Upper lobe of right lung (tissue), 1 donor: ENCODE data around the gene GRIK3. TPM values are rescaled to one million over a fixed set of nuclear protein-coding genes. Genes with fewer than 3 reads are reported as not detected.

Experiments
- ATAC-seq: fragments of 200-7000 bp; cut with Tn5 transposase; one replicate; pipeline ENCODE4 v1.9.1; 2020; ENCODE audit warnings: mild to moderate bottlenecking, moderate library complexity
- DNase-seq: peaks from one replicate; pipeline ENCODE4 v3.0.0-alpha.2; 2020
- H3K27ac ChIP-seq: fragments of 200-600 bp; one replicate; pipeline ENCODE4 v1.8.0; 2022
- H3K27me3 ChIP-seq: fragments of 200-600 bp; one replicate; pipeline ENCODE4 v1.8.0; 2022; ENCODE audit warnings: mild to moderate bottlenecking
- H3K36me3 ChIP-seq: fragments of 200-600 bp; one replicate; pipeline ENCODE4 v1.8.0; 2022
- H3K4me1 ChIP-seq: fragments of 200-600 bp; one replicate; pipeline ENCODE4 v1.8.0; 2022
- H3K4me3 ChIP-seq: fragments of 200-600 bp; one replicate; pipeline ENCODE4 v1.8.0; 2022; ENCODE audit warnings: mild to moderate bottlenecking
- H3K9me3 ChIP-seq: fragments of 200-600 bp; one replicate; pipeline ENCODE4 v1.8.0; 2022
- CTCF ChIP-seq: fragments of 200-600 bp; IDR thresholded peaks from one replicate; pipeline ENCODE4 v1.8.0; 2022; ENCODE audit warnings: antibody characterized with exemption
- intact Hi-C: fragments of 100-400 bp; cut with DNase I; formaldehyde crosslinking; loops from one replicate; pipeline ENCODE4 v1.11.0; 2022
- total RNA-seq: library from RNA; stranded (reverse); fragmentation: NEBNext Ultra II Directional; extraction: Animal tissue kit (Norgen Biotek cat#: 25700); gene quantifications from one replicate; pipeline ENCODE4 v1.2.1, GENCODE V29; 2021
- donor health status: DM: no; HTN: yes; CAD: no; lungs with severe emphysema.

Gene GRIK3
- total RNA-seq, 1 donor from 2014 or later = not detected

DNA sequence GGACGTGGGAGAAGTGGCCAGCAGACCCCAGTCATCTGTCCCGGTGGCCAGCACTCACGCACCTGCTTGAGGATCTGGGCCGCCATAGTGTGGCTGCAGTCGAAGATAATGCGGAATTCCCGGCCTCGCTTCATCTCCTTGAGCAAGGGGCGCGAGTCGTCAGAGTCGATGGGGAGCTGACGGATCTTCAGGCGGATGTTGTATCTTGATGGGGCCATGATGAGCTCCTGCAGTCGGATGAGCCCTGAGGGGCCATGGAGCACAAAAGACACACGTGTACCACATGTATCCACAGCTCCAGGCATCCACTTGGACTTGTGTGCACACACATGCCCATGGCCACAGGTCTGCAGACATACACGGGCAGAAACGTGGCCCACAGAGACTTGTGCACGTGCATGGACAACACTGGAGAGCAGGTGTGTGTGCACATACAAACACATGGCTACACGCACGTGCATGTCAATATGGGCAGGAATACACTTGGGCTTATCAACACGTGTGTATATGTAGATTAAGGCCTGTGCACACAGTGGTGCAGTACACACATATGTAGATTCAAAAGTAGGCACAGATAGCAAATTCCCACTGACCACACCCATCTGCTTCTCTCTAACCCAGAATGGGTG is 162.1 kb downstream of the GRIK3 start:
- no peaks in the 10 kb centered on the region for H3K36me3 ChIP-seq
- no peak for TF ChIP-seq CTCF
- no peak overlapping the region for H3K4me3 ChIP-seq
- H3K27ac ChIP-seq = no peak overlapping the region
- DNase-seq (no peak), ATAC-seq (no peak)
- intact Hi-C loops = no loop called here
- H3K27me3 ChIP-seq = no peaks in the 10 kb centered on the region
- H3K9me3 ChIP-seq = no peaks in the 10 kb centered on the region
- no peaks in the 10 kb centered on the region for H3K4me1 ChIP-seq

DNA sequence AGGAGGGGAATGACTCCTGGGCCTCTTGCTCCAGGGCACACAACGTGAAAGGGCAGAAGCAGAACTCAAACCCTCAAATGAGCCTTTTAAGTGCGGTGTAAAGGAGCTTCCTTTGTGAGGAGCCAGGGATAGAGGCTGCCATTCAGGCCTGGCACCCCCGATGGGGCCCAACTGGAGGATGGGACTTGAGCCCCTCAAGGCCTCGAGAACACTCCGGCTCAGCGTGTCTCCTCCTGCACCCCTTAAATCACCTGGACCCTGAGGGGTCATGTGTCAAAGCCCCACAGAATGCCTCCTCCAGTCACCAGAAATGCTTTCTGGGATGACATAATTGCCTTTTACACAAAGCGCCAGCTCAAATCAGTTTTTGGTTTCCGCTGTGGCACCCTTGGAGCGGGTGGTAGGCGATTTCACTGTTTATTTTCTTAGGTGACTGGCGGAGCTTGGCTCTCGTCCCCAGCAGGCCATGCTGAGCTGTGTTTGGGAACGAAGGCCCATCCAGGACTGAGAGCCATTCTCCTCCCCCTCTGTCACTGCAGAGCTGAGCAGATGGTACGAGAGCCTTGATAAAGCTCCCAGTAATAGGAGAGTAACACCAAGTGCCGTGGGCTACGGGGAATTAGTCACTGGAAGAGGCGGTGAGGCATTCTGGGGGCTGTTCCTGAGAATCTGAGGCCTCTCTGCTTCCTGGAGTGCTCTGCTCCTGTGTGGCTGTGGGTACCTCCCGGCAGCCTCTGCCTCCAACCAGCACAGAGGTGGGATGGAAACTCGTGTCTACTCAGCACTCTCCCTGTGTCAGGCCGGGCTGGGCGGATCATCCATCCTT is 163.0 kb downstream of the GRIK3 start:
- H3K9me3 ChIP-seq = no peaks in the 10 kb centered on the region
- ATAC-seq (no peak), DNase-seq (no peak)
- TF ChIP-seq CTCF = no peak
- no peak overlapping the region for H3K4me3 ChIP-seq
- intact Hi-C loops = no loop called here
- no peaks in the 10 kb centered on the region for H3K27me3 ChIP-seq
- H3K36me3 ChIP-seq = no peaks in the 10 kb centered on the region
- no peak overlapping the region for H3K27ac ChIP-seq
- H3K4me1 ChIP-seq = no peaks in the 10 kb centered on the region

GRCh38 chr1:36869826-36870225 is 164.5 kb downstream of the GRIK3 start:
- no peaks in the 10 kb centered on the region for H3K9me3 ChIP-seq
- no peak for TF ChIP-seq CTCF
- no peaks in the 10 kb centered on the region for H3K27me3 ChIP-seq
- ATAC-seq (no peak), DNase-seq (no peak)
- no peaks in the 10 kb centered on the region for H3K36me3 ChIP-seq
- intact Hi-C loops = no loop called here
- no peak overlapping the region for H3K4me3 ChIP-seq
- no peaks in the 10 kb centered on the region for H3K4me1 ChIP-seq
- H3K27ac ChIP-seq = no peak overlapping the region

DNA sequence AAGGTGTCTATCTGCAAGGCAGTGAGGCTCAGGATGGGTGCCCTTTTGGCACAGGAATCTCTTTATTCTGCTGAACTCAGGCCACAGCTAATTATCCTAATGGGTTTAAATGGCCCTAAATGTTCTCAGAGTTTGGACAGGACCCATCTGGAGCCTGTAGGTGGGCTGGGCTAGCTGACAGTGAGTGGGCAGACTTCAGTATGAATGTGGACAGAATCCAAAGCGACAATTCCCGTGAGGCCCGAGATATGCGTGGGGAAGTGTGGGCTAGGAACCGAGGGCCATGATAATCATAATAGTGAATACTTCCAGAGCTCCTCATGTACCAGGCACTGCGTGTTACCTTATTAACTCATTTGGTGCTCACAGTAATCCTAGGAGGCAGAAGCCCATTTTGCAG is 165.3 kb downstream of the GRIK3 start:
- no peak overlapping the region for H3K27ac ChIP-seq
- H3K4me1 ChIP-seq = no peaks in the 10 kb centered on the region
- intact Hi-C loops = no loop called here
- H3K36me3 ChIP-seq = no peaks in the 10 kb centered on the region
- no peak for TF ChIP-seq CTCF
- H3K27me3 ChIP-seq = no peaks in the 10 kb centered on the region
- H3K4me3 ChIP-seq = no peak overlapping the region
- ATAC-seq = no peak
- DNase-seq = no peak
- H3K9me3 ChIP-seq = no peaks in the 10 kb centered on the region

- Histone ChIP-seq H3K36me3 (no peaks in the 10 kb centered on the region), H3K27ac (no peak overlapping the region), H3K4me1 (no peaks in the 10 kb centered on the region), H3K27me3 (no peaks in the 10 kb centered on the region), H3K4me3 (no peak overlapping the region), H3K9me3 (no peaks in the 10 kb centered on the region)
- intact Hi-C loops = no loop called here
- DNase-seq (no peak), ATAC-seq (no peak)
- no peak for TF ChIP-seq CTCF
These were observed 166.7 kb downstream of the GRIK3 start for GRCh38 chr1:36867575-36867974.
